DMS 273 (cell line): ENCODE results near the gene PIK3R4.

Experiments used
- DNase-seq: peaks from one replicate; lab custom pipeline; 2025; ENCODE audit not compliant: unreplicated experiment; lab: John Stamatoyannopoulos, UW

Gene PIK3R4

GRCh38 chr3:130692455-130692854 lies 54.2 kb downstream of the PIK3R4 start:
- no peak for DNase-seq

GRCh38 chr3:130688697-130689470 lies 57.7 kb downstream of the PIK3R4 start:
- no peak for DNase-seq

GRCh38 chr3:130688015-130688688 lies 58.5 kb downstream of the PIK3R4 start:
- DNase-seq = no peak

GRCh38 chr3:130687327-130687726 lies 59.3 kb downstream of the PIK3R4 start:
- no peak for DNase-seq

GRCh38 chr3:130686833-130687232 lies 59.8 kb downstream of the PIK3R4 start:
- no peak for DNase-seq

- no peak for DNase-seq
Observed at GRCh38 chr3:130682131-130682530, 64.5 kb downstream of the PIK3R4 start.

GRCh38 chr3:130679218-130679617 lies 67.4 kb downstream of the PIK3R4 start:
- no peak for DNase-seq

- DNase-seq = no peak
Observed at GRCh38 chr3:130677343-130677742, 69.3 kb downstream of the PIK3R4 start.

- DNase-seq = no peak
Observed at GRCh38 chr3:130671545-130672312, 74.9 kb downstream of the PIK3R4 start.

- DNase-seq = peak; percentile 14
Observed at GRCh38 chr3:130669740-130670139, 76.9 kb downstream of the PIK3R4 start.

GRCh38 chr3:130663092-130663491 lies 83.5 kb downstream of the PIK3R4 start:
- DNase-seq = no peak

GRCh38 chr3:130662501-130662996 lies 84.1 kb downstream of the PIK3R4 start:
- peak; percentile 38 for DNase-seq

- DNase-seq = peak; percentile 39
Observed at GRCh38 chr3:130661140-130661891, 85.3 kb downstream of the PIK3R4 start.

GRCh38 chr3:130659911-130660310 lies 86.7 kb downstream of the PIK3R4 start:
- DNase-seq = no peak

GRCh38 chr3:130658678-130659077 lies 88.0 kb downstream of the PIK3R4 start:
- DNase-seq = peak; percentile 26

GRCh38 chr3:130656627-130657026 lies 90.0 kb downstream of the PIK3R4 start:
- no peak for DNase-seq

- no peak for DNase-seq
Observed at GRCh38 chr3:130654921-130655320, 91.7 kb downstream of the PIK3R4 start.

- no peak for DNase-seq
Observed at GRCh38 chr3:130654091-130654490, 92.5 kb downstream of the PIK3R4 start.

- DNase-seq = no peak
Observed at GRCh38 chr3:130649061-130649654, 97.5 kb downstream of the PIK3R4 start.

GRCh38 chr3:130648293-130648692 lies 98.3 kb downstream of the PIK3R4 start:
- DNase-seq = no peak
